Stimulated activated naive CD4-positive, alpha-beta T cell (primary cell): ENCODE data around the gene KCNG2.

ENCODE experiments used
- DNase-seq, 6 experiments: peaks; one replicate each; lab custom pipeline; 2025; lab: John Stamatoyannopoulos, UW

Gene KCNG2

DNA sequence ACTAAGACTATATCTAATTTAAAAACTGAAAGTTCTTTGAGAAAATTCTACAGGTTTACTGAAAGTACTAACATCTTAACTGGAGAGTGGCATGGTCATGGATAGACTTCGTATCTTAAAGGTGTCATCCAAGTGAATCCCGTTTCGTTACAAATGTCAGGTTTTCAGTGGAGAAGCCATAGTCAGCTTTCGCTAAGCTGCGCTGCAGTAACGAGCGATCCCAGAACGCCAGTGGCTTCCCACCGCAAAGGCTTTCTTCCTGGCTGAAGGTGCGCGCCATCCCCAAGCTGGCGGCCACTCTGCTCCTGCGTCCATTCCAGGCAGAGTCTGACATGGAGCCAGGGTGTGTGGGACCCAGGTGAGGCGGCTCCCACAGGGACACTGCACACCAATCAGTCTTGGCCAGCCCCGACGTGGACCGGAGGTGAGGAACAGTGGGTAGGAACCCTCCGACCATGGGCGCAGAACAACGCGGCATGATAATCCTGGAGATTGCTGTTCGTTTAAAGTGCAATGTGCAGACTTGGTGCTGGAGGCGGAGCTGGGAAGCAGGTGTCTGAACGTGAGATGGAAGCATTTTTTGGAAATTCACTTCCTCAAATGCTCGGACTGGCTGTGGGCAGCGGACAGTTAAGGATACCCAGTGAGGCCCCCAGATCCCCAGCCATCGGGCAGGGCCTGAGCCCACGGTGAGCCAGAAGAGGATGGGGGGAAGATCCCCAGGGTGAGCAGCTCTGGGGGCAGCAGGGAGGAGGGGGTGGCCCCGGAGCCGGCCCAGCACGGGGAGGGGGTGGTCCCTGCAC, 27.8 kb upstream of the KCNG2 start:
- DNase-seq, result no peak

GRCh38 chr18:79770501-79770815, 27.3 kb upstream of the KCNG2 start:
- no peak for DNase-seq

- no peak for DNase-seq
These were observed 26.9 kb upstream of the KCNG2 start for GRCh38 chr18:79770826-79771225.

- no peak for DNase-seq
These were observed 26.2 kb upstream of the KCNG2 start for GRCh38 chr18:79771446-79772107.

DNA sequence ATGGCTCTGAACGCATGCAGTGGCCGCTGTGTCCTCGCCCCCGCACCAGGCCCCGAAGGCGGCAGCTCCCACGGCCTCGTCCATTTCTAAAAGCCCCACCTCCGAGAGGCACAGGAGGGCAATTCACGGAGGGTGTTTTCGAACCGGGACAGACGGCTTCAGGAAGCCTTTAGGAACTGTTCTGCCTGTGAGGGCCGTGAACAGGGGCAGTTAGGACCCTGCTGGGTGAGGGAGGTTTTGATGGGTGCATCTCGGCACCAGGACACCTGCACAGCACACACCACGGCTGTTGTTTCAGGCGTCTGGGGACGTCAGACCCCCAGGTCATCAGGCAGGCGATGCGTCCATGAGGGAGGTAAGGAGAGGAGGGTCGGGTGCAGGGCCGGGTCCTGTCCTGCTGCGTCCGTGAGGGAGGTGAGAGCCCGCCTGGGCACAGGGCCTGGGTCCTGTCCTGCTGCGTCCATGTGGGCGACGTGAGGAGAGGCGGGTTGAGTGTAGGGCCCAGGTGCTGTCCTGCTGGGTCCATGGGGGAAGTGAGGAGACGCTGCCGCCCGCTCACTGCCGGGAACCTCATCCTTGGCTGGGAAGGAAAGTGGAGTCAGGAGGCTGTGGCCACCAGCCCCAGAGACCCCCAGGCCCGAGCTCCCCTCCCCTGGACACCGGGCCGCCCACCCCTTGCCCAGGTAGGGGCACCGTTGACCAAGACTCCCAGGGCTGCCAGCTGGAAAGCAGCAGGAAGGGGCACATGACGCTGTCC, 25.5 kb upstream of the KCNG2 start:
- no peak for DNase-seq

DNA sequence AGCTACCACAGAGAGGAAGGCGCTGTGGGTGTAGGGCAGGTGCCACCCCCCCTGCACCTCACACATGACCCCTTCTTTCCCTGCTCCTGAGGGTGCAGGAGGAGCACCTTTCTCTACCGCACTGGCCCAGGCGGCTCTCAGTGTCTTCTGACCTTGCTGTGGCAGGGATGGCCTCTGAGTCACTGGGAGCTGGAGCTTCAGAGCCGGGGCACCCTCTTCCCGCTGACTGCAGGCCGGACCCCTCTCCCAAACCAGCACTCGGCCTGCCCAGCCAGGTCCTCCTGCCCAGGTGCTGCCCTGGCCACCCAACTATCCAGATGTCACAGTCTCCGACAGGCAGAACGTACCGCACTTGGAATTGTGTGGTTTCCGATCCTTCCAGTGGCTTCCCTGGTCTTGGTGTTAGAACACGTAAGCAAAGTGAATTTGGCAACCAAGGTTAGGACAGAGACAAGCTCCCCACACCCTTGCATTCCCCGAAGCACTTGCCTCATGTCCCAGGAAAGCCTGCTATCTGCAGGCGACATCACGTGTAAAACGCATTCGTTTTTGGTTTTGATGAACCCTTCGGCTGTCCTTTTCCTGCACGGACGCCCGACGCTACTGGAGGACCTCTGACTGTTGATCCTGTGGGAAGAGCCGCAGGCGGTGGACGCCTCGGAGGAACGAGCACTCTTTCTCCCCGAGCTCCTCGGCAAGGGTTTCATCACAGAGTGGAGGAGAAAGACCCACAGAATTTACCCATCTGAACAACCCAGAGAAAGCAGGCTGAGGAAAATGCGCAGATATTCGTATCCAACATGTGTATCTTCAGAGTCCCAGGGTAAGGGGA, 24.7 kb upstream of the KCNG2 start:
- DNase-seq, result no peak

DNA sequence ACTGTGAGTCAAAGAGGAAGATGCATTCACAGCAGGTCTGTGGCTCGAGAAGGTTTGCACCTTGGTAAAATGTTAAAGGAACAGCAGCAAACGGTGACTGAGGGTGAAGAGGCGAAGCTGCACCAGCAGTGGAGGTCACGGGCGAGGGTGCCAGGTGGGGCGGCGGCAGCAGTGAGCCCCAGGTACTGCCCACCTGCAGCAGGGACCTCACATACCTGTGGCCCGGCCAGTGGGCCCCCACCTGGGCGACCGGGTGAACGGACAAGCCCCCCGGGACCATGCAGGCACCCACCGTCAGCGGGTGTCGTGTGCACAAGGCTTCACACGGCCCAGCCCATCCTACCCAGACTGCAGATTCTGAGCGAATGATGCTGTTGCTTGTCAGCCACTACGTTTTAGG, 23.6 kb upstream of the KCNG2 start:
- no peak for DNase-seq

DNA sequence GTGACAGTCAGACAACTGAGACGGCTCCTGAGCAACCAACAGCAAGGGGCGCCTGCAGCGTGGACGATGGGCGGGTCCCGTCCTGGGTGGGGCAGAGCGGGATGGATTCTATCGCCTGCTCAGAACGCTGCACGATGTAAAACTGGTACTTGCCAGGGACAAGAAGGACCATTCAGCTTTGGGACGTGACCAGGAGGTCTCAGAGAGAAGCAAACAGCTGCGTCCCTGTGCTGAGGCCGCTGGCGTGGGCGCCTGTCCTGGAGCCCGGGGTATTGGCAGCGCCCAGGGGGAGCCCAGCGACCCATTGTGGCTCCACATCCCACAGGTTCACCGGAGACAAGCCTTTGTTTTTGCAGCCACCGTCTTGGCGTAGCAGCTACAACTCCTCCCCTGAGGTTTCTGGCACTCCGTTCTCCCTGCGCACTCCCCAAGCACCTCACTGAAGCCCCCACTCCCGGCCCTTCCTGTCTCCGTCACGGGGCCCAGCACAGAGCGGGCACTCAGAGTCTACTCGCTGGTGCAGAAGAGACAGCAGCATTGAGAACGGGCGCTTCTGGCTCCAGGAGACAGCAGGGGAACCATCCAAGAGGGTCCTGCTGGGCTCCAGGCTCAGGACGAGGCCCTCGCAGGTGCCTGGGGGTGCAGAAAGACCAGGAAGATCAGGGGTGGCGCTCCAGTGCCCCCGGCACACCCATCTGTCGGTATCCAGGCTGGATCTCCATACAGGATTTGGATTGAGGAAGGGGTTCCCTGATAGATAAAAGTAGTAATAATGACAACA, 22.1 kb upstream of the KCNG2 start:
- no peak for DNase-seq

DNA sequence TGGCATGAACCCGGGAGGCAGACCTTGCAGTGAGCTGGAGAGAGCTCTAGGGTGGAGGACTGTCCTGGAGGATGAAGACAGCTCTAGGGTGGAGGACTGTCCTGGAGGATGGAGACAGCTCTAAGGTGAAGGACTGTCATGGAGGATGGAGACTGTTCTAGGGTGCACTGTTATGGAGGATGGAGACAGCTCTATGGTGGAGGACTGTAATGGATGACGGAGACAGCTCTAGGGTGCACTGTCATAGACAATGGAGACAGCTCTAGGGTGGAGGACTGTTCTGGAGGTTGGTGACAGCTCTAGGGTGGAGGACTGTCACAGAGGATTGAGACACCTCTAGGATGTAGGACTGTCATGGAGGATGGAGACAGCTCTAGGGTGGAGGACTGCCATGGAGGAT, 21.1 kb upstream of the KCNG2 start:
- no peak for DNase-seq

DNA sequence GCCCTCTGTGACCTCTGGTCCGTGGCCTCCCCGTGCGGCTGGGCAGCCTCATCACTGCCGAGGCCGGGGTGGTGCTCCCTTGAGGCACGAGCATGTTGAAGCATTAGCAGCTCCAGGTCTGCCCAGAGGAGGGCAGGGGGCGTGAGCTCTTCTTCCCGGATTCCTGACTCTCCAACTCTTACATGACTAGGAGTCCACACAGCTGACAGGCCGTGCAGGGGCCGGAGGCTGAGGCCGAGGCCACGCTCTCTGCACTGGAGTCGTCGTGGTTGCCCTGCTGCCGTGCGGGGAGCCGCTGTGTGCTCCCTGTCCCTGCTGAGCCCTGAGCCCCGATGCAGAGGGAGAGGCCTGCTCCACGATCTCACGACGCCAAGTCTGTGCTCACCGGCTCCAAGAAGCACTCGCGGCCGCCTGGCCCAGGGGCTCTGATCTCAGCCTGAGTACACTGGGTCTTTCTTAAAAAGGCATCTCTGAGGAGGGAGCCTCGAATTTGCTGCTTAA, 19.4 kb upstream of the KCNG2 start:
- no peak for DNase-seq

DNA sequence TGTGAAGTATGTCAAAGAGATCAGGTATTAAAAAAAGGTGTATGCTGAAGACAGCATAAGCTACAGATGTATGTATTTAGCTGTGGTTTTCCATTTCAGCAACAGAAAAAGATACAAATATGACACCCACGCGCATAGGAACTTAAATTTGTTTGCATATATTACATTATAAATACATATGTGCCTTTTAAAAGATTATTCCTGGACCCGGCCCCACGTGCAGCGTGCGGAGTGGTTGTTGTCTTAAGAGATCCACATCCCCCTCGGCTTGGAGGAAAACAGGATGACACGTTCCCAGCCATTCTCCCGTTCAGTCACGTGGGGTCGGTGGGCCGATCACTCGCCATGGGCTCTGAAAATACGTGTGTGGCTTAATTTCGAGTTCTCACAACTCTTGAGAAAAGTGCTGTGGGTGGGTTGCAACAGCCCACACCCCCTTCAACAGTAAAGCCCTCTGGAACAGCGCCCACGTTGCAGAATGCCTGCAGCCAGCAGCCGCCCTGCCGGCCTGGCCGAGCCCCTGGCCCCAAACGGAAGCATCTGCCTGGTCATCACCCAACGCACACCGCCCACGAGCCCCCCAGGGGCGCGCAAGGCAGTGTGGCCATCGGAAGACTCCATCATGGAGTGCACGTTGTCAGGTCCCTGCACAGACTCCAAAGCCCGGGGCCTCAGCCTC, 18.6 kb upstream of the KCNG2 start:
- DNase-seq, result no peak

- DNase-seq, result no peak
These were observed 18.0 kb upstream of the KCNG2 start for GRCh38 chr18:79779700-79780190.

- no peak for DNase-seq
These were observed 17.2 kb upstream of the KCNG2 start for GRCh38 chr18:79780547-79780946.

GRCh38 chr18:79781331-79781941, 16.3 kb upstream of the KCNG2 start:
- DNase-seq, result no peak

DNA sequence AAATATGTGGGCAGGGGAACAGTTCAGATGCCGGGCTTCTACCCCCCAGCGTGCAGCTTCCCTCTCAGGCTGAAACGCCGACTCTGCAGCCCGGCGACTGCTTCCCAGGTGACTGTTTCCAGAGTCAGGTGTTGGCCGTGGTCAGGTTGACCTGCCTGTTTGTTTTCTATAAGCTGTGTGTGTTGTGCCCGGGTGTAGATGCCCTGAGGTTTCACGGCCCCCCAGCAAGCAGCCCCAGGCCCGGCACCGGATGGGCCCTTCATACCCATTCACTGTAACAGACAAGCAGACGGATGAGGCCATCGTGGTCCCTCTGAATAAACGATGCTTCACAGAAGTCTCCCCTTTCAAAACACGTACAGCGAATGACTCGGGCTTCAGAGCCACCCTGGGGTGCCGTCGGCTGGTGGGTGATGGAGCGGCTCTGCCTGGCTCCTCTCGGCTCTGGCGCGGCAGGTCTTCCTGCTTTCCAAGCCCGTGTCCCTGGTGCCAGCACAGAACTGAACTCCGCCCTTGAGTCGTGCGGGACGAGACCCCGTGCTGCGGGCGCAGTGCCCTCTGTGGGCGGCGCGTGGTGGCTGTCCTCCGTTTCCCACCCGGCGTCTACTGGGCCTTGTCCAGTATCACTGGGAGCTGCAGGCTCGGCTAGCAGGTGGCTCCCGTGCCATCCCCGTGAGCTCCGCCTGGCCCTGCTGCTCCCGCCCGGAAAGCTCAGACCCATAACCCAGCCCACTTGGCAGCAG, 15.0 kb upstream of the KCNG2 start:
- DNase-seq, result no peak

- no peak for DNase-seq
These were observed 13.4 kb upstream of the KCNG2 start for GRCh38 chr18:79784071-79784913.

DNA sequence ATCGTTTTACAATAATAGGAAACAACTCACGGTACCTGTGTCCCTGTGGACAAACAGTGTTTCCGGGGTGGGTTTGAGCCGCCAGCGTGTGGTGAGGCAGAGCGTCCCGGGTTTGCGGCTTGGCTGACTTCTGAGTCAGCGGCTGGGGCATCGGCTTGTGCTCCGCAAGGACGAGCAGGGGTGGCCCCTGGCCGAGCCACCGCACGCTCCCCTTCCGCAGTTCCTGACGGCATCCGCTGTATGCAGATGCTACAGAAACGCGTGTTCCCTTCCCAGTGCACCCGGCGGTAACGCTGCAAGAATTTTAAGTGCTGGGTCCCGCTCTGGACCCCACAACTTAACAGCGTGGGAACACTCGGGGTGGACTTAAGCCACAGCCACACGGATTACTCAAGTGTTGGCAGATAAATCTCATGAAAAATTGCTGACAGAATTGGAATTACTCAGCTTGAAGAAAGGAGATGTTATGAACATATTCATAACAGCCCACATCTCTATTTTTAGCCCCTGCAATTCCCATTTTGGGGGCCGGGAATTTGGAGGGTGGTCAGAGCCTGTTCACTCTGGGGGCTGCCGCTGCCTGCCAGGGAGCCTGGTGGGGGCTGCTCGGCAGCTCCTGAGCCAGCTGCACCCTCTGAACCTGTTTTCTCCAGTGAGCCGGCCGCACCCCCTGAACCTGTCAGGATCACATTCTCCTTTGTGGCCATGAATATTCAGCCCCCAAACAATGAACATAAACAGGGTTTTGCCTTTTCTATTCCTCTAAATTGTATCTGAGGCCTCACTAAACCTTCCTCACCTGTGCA, 12.6 kb upstream of the KCNG2 start:
- DNase-seq, result no peak

- no peak for DNase-seq
These were observed 11.9 kb upstream of the KCNG2 start for GRCh38 chr18:79785831-79786230.
